GM21825 (cell line): ENCODE results near the gene SH3BP4.

ENCODE experiments used
- ATAC-seq: cut with Tn5 transposase; IDR thresholded peaks from one replicate; pipeline ENCODE4 v1.9.1; 2021; ENCODE audit warnings: mild to moderate bottlenecking, moderate library complexity; ENCODE audit not compliant: unreplicated experiment

SH3BP4 gene

GRCh38 chr2:235085476-235085875 lies 133.7 kb downstream of the SH3BP4 start:
- ATAC-seq: no peak

GRCh38 chr2:235086481-235087184 lies 134.8 kb downstream of the SH3BP4 start:
- no peak for ATAC-seq

- no peak for ATAC-seq
Measured at GRCh38 chr2:235087832-235088495, 136.1 kb downstream of the SH3BP4 start.

DNA sequence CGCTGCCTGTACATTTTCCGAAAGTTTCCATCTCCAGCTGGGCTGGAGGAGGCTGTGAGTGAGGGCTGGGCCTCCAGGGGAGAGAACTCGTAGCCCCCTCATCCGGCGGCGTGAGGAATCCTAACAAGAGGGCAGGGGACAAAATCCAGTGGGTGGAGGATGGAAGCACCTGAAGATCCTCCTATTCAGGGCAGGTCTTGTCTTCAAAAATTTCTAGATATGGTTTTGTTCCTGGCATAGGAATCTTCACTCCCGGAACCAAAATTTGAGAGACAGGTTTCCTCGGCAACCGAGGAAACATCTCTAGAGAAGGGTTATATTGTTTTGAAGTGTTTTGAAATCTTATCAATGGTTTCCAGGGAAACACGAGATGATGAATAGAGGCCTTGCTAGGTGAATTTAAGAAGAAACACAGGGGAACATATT lies 136.7 kb downstream of the SH3BP4 start:
- ATAC-seq: no peak

GRCh38 chr2:235091421-235091820 lies 139.6 kb downstream of the SH3BP4 start:
- no peak for ATAC-seq

DNA sequence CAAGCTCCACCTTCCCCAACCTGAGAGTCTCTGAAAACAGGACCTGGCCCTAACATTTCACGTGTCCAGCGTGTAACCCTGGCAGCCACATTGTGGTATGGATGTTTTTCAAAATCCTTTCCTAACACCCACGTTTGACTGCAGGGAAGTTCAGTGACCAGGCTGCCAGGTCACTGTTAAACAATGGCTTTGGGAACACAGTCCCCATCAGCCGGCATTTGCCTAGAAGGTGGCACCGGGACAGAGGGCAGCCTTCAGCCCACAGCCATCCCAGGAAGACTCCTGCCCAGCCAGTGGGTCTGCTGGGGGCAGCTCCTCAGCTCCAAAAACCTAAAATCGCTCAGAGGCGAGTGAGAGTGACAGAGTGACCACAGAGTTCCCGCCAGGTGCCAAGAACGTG lies 140.2 kb downstream of the SH3BP4 start:
- no peak for ATAC-seq

- no peak for ATAC-seq
Measured at GRCh38 chr2:235092433-235093223, 140.8 kb downstream of the SH3BP4 start.

- no peak for ATAC-seq
Measured at GRCh38 chr2:235094457-235094856, 142.6 kb downstream of the SH3BP4 start.

- ATAC-seq: no peak
Measured at GRCh38 chr2:235095569-235095968, 143.8 kb downstream of the SH3BP4 start.

DNA sequence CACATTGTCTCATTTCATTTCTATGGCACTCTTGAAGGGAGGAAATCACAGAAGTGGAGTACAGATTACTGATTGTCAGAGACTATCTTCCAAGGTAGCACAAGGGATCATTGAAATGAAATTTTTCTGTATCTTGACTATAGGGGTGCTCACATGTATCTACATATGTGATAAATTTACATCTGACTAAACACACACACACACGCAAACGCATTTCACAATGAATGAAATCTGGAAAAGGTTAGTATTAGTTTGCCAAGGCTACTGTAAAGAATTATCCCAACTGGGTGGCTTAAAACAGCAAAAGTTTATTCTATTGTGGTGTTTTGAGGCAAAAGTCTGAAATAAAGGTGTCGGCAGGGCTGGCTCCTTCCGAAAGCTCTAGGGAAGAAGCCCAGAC lies 144.6 kb downstream of the SH3BP4 start:
- ATAC-seq: no peak

- ATAC-seq: no peak
Measured at GRCh38 chr2:235097196-235097595, 145.4 kb downstream of the SH3BP4 start.

DNA sequence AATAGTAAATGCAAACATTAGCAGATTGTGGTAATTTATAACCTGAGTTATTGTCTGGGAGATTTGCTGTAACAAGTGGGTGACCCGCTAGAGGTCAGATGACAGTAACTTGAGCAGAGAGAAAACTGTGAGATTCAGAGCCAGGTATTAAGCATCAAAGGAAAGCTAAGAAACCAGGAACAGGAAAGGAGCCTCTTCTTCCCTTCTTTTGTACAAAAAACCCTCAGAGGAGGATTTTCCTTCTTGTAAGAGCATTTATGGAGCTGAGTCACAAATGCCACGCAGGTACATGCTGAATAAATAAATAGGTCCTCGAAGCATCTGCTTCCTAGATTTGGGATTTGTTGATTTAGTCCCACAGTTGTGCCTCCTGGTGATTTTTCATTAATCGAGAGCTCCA lies 146.5 kb downstream of the SH3BP4 start:
- ATAC-seq: no peak

- ATAC-seq: no peak
Measured at GRCh38 chr2:235098736-235099494, 147.1 kb downstream of the SH3BP4 start.

GRCh38 chr2:235102896-235103295 lies 151.1 kb downstream of the SH3BP4 start:
- ATAC-seq: no peak
